IPS-11a (cell line): Measurements from ENCODE around the gene PGS1.
"Not testable (repeated sequence)": the region's sequence is repeated elsewhere in the genome, so short reads cannot be mapped to it uniquely, and the experiment has no call there.

Experiments used
- H3K4me3 ChIP-seq: one replicate; pipeline ENCODE4 v1.5.1; 2013; ENCODE audit warnings: low read depth, low read length, control low read depth

PGS1 gene

DNA sequence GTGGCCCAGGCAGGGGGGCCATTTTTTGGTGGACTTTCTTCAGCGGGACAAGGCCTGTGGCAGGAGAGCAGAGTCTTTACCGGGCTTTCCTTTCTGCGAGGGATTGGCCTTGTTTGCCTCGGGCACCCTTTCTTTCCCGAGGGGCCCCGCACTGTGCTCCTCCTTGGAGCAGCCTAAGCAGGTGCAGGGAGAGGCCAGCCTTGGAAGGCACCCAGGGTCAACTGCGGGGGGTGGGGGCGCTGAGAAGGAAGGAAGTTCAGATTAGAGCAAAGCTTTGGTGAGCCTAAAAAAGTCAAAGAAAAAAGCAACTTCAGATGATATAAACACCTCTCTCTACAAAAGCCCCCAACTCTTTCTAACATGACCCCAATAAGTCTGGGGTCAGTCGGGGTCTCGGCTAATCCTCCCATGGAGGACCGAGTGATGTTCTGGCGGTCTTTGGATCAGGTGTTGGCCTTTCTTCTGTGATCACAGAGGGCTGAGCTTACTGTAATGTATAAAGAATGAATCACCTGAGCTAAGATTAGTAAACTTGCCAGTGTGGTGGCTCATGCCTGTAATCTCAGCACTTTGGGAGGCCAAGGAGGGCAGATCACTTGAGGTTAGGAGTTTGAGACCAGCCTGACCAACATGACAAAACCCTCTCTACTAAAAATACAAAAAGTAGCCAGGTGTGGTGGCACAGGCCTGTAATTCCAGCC lies 63.0 kb downstream of the PGS1 start:
- H3K4me3 ChIP-seq: no peak overlapping the region

DNA sequence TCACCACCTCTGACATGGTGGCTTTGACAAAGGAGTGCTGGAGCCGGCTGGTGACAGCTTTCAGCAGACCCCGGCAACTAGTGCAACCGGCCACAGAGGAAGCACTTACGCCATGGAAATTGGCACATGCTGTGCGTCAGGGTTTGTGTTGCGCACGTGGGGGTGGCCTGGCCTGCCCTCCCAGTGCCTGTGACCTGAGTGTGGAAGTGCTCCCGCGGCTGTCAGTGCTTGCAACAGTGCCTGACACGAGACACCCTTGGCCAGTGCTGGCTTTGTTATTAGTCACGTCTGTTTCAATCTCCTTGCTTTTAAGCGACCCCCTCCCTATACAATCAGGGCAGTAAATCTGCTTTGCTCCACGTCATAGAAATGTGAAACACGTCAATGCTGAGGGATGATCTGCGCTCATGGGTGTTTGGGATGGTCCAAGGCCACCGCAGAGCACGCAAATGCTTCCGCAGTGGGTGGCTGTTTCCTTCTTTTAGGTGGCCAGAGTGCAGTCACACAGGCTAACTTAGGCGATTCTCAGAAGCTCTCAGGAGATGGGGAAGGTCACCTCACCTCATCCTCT lies 64.3 kb downstream of the PGS1 start:
- H3K4me3 ChIP-seq: no peak overlapping the region

DNA sequence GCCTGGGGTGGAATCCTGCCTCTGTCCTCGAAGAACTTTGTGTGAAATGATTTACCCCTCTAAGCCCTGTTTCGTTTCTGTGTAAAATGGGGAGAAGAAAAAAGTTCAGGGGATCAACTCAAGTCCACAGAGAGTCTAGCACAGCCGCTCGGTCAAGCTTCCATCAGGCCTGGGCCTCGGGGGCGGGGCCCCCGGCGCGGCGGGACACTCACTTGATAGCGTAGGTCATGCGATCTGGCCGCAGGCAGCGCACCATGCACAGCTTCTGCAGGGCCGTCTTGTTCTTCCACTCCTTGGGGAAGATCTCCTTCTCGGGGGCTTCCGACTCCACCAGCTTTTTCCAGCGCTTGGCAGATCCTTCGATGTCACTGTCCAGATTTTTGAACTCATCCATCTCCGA lies 65.9 kb downstream of the PGS1 start:
- H3K4me3 ChIP-seq: no peak overlapping the region

DNA sequence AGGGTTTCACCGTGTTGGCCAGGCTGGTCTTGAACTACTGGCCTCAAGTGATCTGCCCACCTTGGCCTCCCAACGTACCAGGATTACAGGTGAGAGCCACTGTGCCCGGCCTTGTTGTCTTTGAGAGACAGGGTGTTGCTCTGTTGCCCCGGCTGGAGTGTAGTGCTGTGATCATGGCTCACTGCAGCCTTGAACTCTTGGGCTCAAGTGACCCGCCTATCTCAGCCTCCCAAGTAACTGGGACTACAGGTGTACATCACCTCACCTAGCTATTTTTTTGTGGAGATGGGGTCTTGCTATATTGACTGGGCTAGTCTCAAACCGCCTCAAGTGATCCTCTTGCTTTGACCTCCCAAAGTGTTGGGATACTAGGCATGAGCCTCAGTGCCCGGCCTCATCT lies 68.4 kb downstream of the PGS1 start:
- H3K4me3 ChIP-seq: no peak overlapping the region

DNA sequence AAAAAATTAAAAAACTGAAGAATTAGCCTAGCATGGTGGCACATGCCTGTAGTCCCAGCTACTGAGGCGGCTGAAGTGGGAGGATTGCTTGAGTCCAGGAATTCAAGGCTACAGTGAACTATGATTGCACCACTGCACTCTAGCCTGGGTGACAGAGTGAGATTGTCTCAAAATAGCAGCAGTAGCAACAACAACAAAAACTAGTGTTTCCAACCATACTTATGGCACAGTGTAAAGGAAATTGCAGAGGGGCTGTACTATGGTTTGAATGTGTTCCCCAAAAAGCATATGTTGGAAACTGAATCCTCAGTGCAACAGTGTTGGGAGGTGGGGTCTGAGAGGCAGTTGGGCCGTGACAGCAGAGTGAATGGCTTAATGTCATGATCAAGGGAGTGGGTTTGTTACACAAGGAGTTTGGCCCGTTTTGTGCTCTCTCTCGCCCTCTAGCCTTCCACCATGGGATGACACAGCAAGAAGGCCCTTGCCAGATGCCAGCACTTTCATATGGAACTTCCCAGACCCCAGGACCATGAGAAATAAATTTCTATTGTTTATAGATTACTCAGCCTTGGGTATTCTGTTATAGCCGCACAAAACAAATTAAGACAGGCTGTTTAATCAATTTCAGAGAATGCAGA lies 70.0 kb downstream of the PGS1 start:
- H3K4me3 ChIP-seq: no peak overlapping the region

DNA sequence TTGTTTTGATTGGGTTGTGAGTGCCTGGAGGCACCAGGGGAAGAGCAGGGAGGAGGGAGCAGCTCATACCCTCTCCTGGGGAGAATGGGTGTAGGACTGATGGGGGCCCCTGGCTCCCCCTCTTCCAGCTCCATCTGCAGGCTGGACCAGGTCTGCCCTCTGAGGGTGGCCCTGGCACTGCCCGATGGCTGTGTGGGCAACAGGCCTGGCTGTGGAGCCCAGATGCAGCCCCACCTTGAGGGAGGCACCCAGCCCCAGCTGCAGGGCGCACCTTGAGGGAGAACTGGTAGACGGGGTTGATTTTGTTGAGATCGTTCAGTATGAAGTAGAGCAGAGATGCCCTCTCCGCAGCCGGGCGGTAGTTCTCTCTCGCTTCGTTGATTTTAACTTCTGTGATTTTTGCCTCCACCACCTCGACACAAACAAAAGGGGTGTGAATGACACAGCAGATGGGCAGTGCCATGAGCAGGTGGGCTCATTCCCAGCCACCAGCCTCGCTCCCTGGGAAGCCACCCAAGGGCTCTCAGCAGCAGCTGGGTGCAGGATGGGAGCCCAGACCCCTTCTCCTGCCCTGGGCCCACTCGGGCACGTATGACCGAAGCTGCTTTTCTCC lies 71.6 kb downstream of the PGS1 start:
- no peak overlapping the region for H3K4me3 ChIP-seq

DNA sequence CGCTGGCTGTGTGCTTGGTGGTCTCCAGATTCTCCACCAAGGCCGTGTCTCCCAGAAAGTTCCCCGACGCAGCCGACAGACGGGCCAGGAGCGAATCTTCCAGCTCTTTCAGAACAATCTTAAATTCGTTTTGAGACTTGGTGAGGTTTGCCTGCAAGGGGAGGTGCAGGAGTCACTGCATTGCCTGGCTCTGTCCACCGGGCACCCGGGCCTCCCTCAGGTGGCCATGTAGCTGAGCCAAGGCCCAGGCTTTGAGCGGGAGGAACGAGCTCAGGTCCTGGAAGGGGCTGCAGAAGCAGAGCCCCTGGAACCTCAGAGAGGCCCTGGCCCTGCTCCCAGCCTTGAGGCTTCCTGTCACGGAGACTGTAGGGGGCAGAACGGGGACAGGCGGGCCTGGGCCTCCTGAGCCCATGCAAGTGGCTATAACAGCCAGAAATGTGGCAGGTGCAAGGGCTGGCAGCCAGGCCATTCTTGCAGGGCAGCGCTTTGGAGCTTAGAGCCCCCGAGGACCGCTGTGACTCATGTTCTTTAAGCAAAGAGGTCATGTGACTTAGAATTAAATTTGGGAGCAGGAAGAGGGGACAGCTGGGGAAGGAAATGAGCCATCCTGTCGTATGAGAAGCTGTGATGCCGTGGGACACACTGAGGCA lies 72.4 kb downstream of the PGS1 start:
- H3K4me3 ChIP-seq: no peak overlapping the region

DNA sequence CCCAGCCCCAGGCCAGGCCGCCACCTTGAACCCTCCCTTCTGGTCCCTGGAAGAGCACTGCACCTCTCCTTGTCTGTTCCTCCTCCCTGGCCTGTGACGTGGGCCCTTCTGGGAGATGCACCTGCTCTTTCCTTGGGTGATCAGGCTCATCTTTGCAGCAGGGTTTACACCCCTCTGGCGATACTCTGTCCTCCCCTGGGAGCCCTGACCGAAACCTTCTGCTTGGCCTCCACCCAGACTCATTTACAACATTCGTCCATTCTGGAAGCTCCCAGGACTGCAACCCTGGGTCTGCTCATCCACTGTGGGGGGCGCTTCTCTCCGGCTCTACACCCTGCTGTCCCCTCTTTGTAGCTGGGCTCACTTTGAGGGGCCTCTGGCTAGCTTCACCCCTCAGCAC lies 73.3 kb downstream of the PGS1 start:
- no peak overlapping the region for H3K4me3 ChIP-seq

DNA sequence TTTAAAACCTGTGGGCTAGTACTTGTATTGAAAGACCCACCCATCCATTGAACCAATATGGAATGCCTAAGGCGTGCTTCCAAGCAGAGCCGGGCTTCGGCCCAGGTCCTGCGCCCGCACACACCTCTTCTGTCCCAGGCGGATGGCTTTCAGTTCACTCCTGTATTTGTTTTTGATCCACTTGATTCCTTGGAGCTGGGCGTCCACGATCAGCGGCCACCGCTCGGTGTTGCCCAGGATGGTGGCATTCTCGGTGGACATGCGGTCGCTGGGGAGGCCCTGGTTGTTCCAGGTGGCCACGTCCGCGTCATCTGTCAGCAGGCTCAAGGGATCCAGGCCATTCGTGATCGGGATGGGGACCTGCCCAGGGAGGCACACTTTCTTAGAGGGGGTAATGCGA lies 75.9 kb downstream of the PGS1 start:
- no peak overlapping the region for H3K4me3 ChIP-seq

DNA sequence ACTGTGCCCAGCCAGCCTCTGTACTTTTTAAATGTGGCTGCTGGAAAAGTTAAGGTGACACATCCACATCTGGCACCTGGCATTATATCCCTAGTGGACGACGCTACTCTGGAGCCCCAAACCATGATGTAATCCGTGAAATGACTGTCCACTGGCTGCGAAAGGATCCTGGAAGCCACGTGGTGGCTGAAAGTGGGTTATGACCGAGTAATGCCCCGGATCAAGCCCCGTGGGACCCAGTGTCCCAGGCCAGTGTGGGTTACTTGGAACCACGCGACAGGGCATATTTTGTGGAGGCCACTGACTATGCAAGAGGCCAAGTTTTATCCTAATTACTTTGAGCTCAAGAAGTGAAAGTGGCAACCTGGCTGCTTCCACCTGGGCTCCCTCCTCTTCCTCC lies 79.6 kb downstream of the PGS1 start:
- no peak overlapping the region for H3K4me3 ChIP-seq

DNA sequence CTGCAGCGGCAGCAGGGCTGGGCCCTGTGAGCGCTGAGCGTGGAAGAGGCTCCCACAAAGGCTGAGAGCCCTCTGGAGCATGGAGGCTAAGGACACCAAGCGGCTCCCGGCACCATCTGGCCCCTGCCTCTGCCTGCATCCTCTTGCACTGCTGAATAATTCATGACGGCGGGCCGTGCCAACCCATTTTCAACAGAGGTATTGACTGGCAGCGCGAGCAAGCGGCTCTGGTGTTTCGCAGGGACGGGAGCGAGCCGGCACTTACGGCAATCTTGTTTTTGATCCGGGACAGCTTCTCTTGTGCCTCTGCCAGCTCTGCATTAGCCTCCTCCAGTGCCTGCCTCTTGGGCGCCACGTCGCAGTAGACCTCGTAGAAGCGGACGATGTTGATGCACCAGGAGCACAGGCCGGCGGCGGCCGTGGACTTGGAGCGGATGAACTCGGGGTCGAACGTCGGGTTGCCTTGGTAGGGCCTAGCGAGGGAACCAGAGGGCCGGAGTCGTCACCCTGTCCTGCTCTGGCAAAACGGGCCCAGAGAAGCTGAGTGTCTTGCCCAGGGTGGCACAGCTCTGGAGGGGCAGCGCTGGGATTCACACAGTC lies 80.4 kb downstream of the PGS1 start:
- H3K4me3 ChIP-seq: no peak overlapping the region

DNA sequence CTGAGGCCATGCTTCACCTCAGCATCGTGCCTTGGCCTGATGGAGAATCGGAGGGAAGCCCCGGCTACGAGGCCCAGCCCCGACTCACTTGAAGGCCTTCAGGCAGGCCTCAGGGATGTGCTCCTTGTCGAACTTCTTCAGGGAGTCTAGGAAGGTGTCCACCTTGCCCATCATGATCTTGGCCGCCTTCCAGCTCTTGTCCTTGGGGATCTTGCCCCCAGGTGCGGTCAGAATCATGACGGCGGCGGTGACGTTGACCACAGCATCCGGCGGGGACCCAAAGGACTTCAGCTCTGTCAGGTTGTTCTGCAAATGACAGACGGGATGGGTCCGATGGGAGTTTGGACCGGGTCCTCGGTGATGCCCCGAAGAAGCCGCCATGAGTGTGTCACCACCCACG lies 81.2 kb downstream of the PGS1 start:
- no peak overlapping the region for H3K4me3 ChIP-seq

DNA sequence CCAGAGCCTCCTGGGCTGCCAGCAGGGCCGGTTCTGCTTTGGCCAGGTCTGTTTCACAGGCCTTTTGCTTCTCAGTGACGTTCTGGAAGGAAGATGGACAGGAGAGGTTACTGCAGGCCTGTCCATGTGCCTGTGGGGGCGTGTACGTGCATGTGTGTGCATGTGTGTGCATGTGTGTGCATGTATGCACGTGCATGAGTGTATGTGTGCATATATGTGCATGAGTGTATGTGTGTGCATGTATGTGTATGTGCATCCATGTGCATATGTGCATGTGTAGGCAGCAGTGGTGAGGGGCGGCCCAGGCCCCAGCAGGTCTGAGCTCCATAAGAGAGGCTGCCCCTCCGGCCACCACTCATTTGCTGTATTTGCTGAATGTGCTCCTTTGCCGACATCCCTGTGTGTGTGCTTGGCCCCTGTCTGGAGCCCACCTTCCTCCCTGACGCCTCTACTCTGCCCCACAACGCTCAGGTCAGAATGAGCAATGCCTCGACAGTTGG lies 81.8 kb downstream of the PGS1 start:
- H3K4me3 ChIP-seq: no peak overlapping the region

DNA sequence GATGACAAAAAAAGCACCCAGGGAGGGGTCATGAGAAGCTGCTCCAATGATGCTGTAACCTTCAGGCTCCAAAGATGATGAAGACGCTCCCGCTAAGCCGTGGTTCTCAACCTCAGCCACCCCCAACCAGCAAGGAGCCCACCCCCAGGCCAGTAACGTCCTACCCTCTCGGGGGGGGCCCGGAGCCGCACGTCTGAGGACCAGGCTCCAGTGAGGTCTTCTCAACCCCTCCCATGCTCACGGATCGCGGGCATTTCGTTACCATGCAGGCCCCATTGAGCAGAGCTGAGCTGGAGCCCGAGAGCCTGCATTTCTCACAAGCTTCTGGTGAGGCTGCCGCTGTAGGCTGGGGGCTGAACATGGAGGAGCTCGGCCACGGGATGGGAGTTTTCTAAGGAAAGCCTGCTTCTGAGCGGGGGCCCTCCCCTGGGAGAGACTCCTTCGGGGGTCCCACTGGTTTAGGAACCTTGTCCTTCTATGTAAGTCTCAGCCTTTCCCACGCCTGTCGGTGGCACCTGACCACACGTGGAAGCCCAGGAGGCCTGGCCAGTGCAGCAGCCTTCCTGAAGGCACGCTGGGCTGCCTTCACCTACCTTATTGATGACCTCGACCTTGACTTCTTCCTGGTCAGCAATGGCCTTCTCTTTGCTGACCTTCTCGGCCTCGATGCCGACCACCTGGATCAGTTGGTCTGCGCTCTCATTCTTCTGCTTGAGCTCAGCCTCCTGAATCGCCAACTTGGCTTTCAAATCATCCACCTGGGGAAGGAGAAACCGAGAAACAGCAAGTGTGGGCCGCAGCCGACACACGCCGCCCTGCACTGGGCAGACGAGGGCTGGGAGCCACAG lies 82.7 kb downstream of the PGS1 start:
- no peak overlapping the region for H3K4me3 ChIP-seq

DNA sequence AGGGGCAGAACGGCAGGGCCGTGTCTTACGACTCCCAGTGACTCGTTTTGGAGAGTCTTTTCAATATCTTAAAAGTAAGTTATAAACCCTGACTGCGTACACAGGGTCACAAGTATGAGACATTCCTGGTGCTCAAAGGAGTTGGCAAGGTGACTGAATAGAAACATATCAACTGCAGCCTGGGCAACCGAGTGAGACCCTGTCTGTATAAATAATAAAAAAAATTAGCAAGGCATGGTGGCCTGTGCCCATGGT lies 83.3 kb downstream of the PGS1 start:
- no peak overlapping the region for H3K4me3 ChIP-seq

DNA sequence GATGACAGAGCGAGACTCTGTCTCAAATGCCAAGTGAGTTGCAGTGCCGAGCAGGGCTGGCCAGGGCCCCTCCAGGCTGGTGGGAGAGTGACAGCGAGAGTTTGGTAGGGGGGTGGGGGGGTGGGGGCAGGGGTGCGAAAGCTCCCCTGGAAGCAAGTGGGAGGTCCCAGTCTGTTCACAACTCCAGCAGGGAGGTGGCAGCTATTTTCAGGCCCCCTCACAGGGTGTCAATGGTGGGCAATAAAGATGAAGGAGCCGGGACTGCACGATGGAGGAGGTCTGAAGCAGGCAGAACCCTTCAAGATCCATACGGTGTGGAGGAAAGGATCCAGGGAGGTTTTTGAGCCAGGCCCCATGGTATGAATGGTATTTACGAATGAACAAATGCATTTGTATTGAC lies 83.7 kb downstream of the PGS1 start:
- H3K4me3 ChIP-seq: no peak overlapping the region

DNA sequence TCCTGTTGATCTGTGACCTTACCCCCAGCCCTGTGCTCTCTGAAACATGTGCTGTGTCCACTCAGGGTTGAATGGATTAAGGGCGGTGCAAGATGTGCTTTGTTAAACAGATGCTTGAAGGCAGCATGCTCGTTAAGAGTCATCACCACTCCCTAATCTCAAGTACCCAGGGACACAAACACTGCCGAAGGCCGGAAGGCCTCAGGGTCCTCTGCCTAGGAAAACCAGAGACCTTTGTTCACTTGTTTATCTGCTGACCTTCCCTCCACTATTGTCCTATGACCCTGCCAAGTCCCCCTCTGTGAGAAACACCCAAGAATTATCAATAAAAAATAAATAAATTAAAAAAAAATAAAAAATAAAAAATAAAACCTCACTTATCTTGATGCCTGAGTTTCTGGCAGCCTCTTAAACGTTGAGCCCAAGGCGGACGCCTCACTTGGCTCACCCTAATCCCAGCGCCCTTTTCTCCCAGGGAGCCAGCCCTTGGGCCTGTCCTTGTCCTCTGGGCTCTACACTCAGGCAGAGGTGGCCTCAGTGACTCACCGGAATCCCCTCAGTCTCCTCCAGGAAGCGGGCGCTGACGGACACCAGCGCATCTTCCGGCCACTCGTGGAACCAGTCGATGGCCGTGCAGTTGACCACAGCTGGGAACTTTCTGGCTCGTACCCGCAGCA lies 87.8 kb downstream of the PGS1 start:
- not testable (repeated sequence) for H3K4me3 ChIP-seq

DNA sequence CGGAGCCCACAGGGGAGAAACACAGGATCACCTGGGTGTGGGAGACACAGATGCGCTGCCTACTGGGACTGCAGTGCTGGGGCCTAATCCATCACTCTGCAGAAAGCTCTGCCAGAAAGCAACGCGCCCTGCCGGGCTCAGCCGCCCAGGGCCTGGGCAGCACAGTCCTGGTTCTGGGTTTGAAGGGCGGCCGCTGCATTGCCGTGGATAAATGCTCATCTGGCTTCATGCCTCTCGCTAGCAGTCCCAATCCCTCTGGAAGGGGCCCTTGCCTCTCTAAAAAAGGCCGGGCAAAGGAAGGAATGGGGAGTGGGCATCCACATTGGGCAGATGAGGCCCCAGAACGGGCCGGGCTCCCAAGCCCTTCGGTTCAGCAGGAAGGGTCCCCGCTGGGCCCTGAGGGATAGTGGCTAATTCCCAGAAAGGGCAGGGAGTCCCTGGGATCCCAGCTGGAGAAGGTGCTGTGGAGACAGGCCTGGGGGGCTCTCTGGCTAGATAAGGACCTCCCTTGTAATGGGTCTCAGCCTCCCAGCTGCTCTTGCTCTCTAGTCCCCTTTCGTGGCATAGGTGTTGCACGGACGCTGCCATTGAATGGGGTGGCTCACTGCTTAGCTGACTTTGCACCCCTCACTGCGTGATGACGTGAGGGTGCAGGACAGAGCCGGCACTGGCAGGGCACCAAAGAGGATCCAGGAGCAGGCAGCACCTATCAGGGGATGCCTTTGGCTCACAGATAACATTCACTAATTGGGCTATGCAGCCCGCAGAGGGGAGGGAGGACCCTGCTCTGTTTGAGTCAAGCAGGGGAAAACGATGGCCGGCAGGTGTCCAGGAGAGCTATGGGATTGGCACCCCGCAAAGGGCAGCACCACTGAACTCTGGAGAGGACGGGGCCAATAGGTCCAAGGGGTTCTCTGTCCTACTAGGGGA lies 88.6 kb downstream of the PGS1 start:
- no peak overlapping the region for H3K4me3 ChIP-seq

DNA sequence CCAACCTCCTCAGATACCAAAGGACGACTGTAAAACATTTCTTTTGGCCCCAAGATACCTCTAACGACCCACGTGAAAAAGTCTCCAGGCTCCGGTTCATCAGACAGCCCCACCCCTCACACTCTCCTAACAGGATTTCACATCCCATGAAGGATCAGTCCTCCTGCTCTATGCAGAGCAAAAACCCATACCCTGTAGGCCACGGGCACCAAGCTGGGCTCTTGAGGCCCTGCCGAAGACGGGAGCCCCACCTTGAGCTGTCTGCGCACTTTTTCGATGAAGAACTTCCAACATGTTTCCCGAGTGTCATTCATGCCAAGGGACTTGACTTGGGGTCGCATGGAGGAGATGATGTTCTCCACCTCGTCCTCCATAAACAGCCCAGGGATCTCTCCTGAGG lies 89.9 kb downstream of the PGS1 start:
- H3K4me3 ChIP-seq: no peak overlapping the region
